GM19239 (cell line): ENCODE measurements around the gene FAM50A.

Experiments
- DNase-seq: peaks from one replicate; pipeline ENCODE4 v3.0.0; 2011; ENCODE audit warnings: low spot score; ENCODE audit not compliant: insufficient read length
- FAIRE-seq: peaks from 2 replicates; lab custom pipeline; 2011; peaks lifted over from hg19 to GRCh38; lab: Jason Lieb, UNC

FAM50A gene

GRCh38 chrX:154478728-154479622 is 35.0 kb downstream of the FAM50A start, which contains the start of gene LAGE3:
Gene LAGE3 (minus strand): TSS chrX:154479281. CDS start chrX:154478915, 366 bp downstream.
- DNase-seq (peak; percentile 82), FAIRE-seq (peak; percentile 98)

- FAIRE-seq: no peak
- DNase-seq: no peak
These were observed 37.3 kb downstream of the FAM50A start for GRCh38 chrX:154481195-154481594.

DNA sequence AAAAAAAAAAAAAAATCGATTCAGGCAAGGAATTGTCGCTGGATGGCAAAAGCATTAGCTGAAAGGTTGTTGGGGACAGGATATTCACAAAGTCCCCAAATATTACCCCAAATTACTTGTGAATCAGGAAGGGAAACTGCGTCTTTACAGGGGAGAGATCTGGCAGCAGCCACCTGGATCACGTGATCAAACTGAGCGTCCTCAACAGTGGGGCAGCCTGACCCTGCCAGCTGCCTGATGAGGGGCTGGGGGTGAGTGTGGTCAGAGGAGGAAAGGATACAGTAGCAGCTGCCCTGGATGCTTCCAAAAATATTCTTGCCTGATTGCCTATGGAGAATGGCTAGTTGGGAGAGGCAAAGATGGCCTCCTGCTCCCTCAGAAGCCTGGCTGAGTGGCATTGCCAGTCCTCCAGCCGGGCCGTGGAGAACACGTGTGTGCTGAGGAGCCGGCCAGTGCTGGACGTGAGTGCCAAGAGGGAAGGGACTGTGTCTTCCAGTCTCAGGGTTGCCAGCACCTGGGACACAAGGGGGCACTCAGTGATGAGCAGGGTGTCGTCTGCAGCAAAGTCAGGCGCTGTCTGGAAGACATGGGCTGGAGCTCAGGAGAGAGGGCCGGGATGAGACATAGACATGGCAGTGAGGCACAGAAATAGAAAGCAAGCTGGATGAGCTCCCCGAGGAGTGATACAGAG is 38.1 kb downstream of the FAM50A start:
- no peak for DNase-seq
- FAIRE-seq: no peak

DNA sequence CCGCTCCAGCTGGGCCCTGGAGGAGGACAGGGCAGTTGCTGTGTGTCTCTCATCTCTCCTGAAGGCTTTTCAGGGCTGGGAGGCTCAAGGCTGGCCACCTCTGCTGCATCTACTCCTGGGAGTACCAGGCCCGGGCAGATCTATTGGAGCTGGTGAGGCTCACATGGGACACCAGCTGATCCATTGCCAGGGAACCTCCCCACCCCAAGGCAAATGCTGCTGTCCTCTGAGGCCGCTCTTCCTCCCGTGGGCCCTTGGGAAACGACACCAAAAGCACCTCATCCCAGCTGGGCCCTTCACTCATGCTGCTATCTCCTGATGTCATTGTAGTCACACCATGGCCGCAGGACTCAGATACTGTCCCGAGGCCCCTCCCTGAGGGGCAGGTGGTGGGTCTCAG is 38.8 kb downstream of the FAM50A start:
- DNase-seq: no peak
- no peak for FAIRE-seq

DNA sequence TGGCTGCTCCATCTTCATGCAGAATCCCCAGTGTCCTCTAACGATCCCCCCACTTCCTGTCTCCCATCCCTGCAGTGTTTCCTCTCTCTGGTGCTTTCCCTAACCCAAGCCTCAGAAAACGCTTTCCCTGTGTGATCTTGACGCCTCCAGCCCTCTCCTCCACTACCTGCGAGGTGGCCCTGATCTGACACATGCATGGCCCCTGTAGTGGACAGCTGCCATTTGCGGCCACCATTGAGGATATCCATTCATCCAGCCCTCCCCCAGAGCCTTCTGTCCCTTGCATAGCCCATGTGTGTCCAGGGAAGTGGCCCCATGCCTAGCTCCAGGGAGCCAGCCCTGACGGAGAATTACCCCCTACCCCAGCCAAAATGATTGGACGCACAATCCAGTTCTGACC is 39.4 kb downstream of the FAM50A start:
- DNase-seq (no peak), FAIRE-seq (no peak)

DNA sequence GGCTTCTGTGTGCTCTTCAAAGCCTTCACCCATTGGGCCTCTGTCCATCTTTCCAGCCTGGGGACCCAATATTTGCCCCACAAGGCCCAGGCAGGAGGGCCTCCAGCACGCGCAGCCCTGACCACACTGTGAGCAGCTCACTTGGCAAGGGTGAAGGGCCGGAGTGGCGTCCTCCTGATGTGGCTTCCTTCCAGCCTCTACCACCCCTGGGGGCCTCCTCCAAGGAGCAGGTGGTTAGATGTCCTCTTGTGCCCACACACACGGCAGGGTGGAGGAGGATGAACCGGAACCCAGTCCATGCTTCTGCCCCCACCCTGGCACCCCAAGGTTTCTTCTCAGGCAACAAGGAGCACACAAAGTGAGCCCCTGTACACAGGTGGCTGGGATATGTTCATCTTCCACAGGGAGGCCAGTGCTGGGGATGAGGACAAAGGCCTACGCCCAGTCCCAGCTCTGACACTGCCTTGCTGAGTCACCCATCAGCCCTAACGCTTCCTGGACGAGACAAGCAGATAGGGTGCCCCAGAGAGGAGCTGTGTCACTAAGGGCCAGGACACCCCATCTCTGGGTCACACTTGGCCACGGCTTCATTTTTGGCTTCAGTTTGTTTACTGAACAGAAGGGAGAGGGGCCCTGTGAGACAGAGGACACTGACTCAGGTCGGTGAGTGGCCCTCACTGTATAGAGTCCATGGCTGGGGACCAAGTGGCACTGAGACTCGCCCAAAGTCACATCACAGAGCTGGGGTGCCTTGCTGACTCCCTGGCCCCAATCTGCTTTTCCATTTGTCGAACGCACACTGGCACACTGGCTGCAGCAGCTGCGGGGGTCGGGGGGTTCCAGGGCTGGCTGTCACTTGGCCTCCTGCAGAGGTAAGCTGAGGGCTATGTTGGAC is 40.6 kb downstream of the FAM50A start:
- FAIRE-seq: no peak
- no peak for DNase-seq

DNA sequence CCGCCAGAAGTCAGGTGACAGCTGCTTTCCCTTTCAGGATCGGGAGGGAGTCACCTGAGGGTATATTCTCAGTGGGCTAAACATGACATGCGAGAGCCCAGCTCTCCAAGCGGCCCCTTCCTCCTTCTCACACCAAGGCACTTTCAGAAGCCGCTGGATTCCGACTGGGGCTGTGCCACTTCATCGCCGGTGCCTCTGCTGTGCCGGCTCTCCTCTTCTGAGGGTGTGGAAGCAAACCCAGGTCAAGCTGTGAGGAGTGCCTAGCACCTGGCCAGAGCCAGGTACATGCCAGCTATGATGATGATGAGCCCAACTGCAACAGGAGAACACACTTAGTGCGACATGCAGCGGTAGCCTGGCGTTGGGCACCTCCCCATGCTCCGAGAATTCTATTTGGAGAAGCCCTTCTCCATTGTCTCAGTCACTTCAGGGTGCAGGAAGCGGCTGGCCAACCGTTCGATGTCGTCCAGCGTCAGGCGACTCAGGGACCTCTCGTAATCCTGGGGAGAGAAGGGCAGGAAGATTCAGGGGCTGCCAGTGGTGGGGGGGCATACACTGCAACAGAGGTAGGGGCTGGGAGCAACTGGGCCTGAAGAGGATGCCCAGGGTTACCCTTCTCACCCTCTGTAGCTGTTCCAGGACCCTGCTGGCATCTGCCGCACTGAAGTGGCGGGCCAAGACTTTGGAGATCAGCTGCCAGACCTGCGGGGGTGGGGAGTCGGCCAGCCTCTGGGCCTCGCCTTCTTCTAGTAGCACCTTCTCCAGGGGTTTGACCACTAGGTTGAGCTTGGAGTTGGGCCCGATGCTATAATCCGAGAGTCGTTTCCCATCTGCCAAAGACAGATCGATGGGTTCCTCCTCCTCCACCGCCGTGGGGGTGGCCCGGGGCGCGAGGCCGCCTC is 41.5 kb downstream of the FAM50A start:
- DNase-seq: no peak
- FAIRE-seq: peak; percentile 90

- DNase-seq (no peak), FAIRE-seq (no peak)
These were observed 42.1 kb downstream of the FAM50A start for GRCh38 chrX:154486052-154486395.

DNA sequence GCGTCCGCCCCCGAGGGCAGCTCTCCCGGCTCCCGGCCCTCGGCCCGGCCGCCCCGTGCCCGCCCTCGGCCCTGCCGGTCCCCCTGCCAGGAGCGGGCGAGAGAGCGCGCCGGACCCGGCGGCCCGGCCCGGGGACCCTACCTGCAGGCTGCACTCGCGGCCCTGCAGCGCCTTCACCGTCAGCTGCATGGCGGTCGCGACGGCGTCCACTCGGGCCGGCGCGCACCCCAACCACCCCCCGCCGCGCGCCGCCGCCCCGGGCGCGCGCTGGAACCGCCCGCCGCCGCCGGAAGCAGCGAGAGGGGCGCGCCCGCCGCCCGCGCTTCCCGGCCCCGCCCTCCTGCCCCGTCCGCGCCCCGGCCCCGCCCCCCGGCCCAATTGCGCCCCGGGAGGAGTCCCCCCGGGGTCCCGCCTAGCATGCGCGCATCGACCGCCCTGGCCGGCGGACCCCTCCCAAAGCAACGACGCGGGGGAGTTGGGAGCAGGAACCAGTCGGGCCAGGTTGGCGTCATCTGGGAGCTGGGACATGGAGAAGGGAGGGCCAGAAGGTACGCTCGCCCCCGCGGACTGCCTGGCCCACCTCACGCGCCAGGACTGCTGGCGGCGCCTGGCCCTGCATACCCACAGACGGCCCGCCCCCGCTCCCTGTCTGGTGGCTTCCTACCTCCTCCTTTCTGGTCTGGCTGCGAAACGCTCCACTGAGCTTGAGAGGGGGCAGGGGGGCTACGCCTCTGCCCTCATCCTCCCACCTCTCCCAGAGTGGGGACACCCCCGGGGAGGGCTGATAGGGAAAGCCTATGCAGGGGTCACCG is 42.7 kb downstream of the FAM50A start, which contains the start of gene UBL4A:
UBL4A (minus strand) TSS at position 220 of the 812 bp plus-strand sequence; CDS start at position 189, 31 bp downstream.
- peak; percentile 56 for DNase-seq
- no peak for FAIRE-seq

- no peak for FAIRE-seq
- no peak for DNase-seq
These were observed 43.8 kb downstream of the FAM50A start for GRCh38 chrX:154487518-154488290.

DNA sequence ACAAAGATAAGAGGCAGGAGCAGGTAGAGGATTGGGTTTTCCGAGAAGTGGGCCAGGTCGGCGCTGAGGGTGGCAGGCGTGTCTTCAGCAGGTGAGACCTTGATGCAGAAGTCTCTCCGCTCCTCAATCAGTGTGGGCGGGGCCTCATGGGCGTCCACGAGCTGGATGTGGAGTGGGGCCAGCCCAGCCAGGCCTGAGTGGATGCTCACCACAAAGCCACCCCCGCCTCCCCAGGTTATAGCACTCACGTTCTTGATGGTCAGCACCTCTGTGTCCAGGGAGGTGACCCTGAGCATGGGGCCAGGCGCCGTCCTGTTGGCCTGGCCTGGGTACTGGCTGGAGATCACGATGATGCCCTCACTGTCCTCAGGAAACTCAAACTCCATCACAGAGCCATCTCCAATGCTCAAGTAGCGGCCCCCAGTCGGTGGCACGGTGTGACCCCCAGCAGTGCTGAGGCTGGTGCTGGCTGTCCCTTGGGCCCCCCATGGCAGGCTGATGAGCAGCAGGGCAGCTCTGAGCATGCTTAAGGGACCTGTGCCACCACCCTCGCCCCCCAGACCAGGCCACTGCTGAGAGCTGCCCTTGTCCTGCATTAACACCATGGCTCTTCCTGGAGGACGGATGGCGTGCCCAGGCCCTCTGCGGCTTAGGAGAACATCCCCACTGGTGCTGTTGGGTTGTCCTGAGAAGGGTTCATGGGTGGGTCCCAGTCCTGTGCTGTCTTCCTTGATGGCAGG is 44.6 kb downstream of the FAM50A start:
- DNase-seq (no peak), FAIRE-seq (no peak)

- FAIRE-seq: peak; percentile 4
- no peak for DNase-seq
These were observed 45.2 kb downstream of the FAM50A start for GRCh38 chrX:154489182-154489581.

DNA sequence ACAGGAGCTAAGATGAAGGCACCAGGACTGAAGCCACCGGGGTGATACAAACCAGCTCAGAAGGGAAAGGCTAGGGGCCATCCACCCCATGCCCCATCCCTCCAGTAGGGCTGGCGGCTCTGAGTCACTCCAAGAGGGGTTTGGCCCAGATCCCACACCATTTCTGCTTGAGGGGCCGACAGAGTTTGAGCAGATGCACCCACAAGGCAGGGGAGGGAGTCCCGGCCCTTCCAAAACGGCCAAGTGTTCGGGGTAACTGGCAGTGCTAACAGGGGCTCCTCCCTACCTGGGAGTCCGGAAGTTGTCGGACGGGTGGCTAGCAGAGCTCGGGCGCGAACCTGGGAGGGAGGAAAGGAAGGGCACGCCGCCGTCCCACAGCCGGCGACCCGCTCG is 46.1 kb downstream of the FAM50A start:
- DNase-seq (no peak), FAIRE-seq (peak; percentile 84)

- FAIRE-seq: no peak
- DNase-seq: peak; percentile 85
These were observed 46.6 kb downstream of the FAM50A start, which contains the start of gene SLC10A3 for GRCh38 chrX:154490414-154491083. Gene SLC10A3 (minus strand): TSS chrX:154490629. CDS start chrX:154488940, 1,689 bp downstream.

- DNase-seq (no peak), FAIRE-seq (no peak)
These were observed 50.8 kb downstream of the FAM50A start for GRCh38 chrX:154494715-154495114.

- FAIRE-seq (no peak), DNase-seq (no peak)
These were observed 51.6 kb downstream of the FAM50A start for GRCh38 chrX:154495472-154495922.
